Daoy (cell line): ENCODE measurements around the gene SLC16A12. TPM values are rescaled to one million over a fixed set of nuclear protein-coding genes. Genes with fewer than 3 reads are reported as not detected.
"Not testable (repeated sequence)": the region's sequence is repeated elsewhere in the genome, so short reads cannot be mapped to it uniquely, and the experiment has no call there.

ENCODE experiments used
- DNase-seq: peaks from one replicate; pipeline ENCODE4 v3.0.0-alpha.2; 2015; ENCODE audit warnings: low read depth
- total RNA-seq: library from RNA; depleted of rRNA; stranded (reverse); fragments of >200 nt; shearing (Covaris generic); gene quantifications from 2 replicates; pipeline ENCODE4 v1.2.3, GENCODE V29; 2014

SLC16A12 gene
- total RNA-seq, 1 experiment from 2014 or later = 0.06 TPM

DNA sequence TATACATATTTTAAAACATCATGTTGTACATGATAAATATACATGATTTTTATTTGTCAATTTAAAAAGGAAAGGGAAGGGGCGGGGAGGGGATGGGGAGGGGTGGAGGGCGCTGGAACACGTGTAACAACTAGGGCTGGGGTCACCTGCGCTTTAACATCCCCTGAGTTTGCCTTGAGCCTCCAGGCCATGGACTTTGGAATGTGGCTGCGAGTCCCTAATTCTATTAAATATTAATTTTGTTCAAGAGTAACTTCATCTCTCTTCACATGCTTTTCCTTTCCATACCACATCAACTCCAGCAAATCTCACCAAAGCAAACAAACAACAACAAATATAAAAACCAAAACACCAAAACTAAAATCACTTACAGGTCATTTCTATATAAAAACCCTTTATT, 110.4 kb downstream of the SLC16A12 start:
- no peak for DNase-seq

DNA sequence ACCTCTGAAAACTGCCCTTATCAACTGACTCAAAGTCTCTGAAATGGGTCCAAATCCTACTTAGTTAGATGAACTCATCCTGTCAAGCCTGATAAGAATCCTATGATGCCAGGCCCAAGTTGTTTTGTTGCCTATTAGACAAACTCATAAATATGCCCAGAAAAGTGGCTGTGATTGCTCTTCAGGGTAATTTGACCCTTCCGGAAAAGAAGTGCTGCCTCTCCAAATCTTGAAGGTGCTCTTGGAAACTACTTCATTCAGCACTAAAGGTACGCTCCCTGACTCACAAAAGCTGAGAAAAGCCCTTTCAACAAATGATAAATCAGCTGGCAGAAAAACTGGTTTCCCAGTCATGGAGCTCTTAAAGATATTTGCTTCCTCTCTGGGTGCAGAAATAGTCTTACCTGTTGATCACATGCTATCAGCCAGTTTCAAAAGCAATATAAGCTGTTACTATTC, 114.3 kb downstream of the SLC16A12 start:
- no peak for DNase-seq

DNA sequence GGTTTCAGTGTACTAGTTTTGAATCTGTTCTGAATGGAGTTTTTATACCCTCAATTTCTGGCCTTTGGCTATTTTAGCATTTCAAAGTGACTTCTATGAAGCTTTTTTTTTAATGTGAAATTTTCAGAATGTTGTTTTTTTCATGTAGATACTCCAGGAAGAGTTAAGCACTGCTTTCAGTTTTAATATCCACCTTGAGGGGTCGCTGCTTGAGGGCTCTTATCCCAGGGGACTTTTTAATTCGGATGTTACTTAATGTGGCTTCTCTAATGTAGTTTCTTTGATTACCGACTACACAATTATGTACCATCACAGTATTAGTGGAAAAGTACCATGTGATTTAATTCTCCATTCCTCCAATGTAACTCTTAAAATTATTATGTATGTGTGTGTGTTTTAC, 115.8 kb downstream of the SLC16A12 start:
- DNase-seq = no peak

DNA sequence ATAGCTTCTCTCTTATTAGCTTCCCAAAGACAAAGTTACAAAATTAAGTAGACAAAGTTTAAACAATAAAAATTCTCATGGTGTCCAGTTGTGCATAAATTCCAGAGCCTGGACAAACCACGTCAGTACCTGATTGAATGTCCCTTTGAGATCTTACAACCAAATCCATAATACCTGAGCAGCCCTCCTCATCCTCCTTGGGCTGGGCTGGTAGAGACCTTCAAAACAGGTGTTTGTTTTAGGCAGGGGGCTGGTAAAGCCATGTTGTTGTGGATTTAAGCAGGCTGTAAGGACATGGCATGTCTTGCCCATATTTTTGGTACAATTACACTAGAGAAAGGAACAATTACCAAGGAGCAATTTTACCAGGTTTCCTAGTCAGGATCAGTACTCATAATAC, 118.9 kb downstream of the SLC16A12 start:
- no peak for DNase-seq

DNA sequence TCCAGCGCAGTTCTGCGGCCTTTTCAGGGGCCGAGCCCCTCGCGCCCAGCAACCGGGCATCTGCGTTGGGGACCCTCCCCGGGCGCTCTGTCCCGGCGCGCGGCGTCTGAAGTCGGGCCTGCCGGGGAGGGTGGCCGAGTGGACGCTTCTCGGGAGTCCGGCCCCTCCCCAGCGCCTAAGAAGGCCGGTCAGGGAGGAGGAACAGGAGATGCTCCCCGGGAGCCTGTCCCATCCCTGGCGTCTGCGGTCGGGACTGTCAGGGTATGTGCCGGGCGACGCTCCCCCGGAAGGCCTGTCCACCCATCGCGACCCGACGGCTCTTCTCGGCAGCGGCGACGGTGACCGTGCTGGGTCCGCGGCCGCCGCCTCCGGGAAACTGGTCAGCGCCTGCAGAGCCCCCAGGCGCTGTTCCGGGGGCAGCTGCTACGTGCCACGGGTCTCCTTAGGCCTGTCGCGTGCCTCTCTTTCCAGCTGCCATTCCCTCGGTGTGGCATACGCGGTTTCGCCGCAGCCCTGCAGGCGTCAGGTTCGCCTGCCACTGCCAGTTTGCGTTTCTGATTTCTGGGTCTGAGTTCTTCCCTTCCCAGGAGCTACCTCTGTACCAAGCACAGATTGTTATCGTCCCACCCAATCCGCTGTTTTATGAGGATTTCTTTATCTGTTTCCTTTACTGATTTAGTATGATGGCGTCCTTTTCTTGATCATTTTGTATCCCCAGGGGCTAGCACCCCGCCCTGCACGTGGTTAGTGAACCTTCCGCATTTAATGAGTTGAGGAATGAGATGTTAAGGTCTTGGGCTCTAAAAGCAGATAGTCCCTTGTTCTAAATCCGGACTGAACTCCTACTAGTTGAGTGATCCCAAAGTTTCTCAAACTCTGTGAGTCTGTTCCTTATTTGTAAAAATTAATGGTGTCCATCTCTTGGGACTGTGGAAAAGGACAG, 120.2 kb downstream of the SLC16A12 start:
- DNase-seq = peak; percentile 34

DNA sequence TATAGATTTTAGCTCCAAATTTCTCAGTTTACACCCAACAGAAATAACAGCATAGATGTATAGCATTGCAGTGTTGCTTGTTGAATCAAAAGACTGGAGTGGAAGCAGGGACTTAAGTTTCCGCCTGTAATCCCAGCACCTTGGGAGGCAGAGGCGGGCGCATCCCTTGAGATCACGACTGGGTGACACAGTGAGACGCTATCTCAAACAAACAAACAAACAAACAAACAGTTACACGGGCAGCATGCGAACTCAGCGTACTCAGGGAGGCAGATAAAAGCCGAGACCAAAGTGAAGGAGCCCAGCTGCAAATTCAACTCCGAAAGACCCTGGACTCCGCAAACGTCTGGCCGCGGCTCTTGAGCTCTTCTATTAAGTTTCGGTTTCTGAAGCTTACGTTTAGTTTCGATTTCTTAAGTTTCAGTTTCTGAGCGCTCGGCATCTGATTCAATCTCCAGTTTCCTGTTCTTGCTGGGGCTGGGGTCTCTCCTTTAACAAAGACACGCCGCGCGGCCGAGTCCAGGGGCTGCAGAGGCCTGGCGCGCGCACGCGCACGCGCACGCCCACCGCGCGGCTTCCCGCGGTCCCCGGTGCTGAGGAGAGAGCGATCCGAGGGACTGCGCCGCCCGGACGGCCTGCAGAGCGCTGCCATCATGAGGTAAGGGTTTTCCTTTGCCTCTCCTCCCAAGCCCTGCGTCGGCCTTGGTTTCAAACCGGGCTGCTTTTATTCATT, 121.1 kb downstream of the SLC16A12 start, which contains the start of gene IFIT5:
Gene IFIT5, plus strand, starts transcription at position 423 of the 733 bp plus-strand sequence. Its CDS starts 231 bp downstream, at position 654.
- DNase-seq = peak; percentile 76

DNA sequence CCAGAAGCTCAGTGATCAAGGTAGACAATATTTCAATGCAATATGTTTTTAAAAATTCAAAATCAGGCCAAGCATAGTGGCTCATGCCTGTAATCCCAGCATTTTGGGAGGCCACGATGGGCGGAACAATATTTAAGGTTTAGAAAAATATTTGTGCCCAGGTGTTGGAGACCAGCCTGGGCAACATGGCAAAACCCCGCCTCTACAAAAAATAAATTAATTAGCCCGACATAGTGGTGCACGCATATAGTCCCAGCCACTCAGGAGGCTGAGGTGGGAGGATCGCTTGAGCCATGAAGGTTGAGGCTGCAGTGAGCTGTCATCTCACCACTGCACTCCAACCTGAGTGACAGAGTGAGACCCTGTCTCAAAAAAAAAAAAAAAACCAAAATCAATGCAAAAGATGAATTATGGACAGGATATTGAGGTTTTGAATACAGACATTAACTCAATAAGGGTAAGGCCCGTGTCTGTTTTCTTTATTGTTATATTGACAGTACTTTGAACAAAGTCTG, 121.9 kb downstream of the SLC16A12 start:
- no peak for DNase-seq

DNA sequence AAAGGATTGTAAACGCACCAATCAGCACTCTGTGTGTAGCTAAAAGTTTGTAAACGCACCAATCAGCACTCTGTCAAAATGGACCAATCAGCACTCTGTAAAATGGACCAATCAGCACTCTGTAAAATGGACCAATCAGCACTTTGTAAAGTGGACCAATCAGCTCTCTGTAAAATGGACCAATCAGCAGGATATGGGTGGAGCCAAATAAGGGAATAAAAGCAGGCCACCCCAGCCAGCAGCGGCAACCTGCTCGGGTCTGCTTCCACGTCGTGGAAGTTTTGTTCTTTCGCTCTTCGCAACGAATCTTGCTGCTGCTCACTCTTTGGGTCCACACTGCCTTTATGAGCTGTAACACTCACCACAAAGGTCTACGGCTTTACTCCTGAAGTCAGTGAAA, 123.1 kb downstream of the SLC16A12 start:
- DNase-seq = not testable (repeated sequence)

DNA sequence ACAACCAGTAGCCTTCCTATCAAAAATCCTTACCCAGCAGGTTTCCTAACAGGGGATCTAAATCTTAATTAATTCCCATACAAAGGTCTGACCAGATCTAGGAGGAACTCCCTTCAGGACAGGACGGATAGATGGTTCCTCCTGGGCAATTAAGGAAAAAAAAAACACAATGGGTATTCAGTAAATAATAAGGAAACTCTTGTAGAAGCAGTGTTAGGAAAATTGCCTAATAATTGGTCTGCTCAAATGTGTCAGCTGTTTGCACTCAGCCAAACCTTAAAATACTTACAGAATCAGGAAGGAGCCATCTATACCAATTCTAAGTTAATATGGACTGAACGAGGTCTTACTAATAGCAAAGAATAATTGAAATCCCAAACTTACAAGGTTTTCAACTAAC, 124.3 kb downstream of the SLC16A12 start:
- not testable (repeated sequence) for DNase-seq

DNA sequence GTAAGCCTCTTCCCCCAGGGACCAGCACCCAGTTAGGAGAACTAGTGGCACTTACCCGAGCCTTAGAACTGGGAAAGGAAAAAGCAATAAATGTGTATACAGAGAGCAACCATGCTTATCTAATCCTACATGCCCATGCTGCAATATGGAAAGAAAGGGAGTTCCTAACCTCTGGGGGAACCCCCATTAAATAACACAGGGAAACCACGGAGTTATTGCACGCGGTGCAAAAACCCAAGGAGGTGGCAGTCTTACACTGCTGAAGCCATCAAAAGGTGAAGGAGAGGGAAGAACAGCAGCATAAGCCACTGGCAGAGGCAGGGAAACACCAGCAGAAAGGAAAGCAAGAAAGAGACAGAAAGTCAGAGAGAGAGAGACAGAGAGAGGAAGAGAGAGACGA, 124.8 kb downstream of the SLC16A12 start:
- not testable (repeated sequence) for DNase-seq

DNA sequence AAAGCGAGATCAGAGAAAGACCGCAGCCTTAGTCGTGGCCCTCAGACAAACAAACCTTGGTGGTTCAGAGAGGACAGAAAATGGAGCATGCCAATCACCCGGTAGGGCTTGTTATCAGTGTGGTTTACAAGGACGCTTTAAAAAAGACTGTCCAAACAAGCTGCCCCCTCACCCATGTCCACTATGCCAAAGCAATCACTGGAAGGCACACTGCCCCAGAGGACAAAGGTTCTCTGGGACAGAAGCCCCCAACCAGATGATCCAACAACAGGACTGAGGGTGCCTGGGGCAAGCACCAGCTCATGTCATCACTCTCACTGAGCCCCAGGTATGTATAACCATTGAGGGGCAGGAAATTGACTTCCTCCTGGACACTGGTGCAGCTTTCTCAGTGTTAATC, 126.1 kb downstream of the SLC16A12 start:
- not testable (repeated sequence) for DNase-seq

DNA sequence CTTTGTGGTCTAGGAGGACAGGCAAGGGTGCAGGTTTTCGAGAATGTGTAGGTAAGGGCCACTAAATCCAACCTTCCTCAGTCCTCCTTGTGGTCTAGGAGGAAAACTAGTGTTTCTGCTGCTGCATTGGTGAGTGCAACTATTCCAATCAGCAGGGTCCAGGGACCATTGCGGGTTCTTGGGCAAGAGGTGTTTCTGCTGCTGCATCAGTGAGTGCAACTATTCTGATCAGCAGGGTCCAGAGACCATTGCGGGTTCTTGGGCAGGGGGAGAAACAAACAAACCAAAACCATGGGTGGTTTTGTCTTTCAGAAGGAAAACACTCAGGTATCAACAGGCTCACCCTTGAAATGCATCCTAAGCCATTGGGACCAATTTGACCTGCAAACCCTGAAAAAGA, 127.6 kb downstream of the SLC16A12 start:
- DNase-seq = not testable (repeated sequence)

DNA sequence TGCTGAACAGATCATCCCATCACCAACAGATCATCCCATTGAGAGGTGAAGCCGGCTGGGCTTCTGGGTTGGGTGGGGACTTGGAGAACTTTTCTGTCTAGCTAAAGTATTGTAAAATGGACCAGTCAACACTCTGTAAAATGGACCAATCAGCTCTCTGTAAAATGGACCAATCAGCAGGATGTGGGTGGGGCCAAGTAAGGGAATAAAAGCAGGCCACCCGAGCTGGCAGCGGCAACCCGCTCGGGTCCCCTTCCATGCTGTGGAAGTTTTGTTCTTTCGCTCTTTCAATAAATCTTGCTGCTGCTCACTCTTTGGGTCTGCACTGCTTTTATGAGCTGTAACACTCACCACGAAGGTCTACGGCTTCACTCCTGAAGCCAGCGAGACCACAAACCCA, 129.2 kb downstream of the SLC16A12 start:
- not testable (repeated sequence) for DNase-seq

DNA sequence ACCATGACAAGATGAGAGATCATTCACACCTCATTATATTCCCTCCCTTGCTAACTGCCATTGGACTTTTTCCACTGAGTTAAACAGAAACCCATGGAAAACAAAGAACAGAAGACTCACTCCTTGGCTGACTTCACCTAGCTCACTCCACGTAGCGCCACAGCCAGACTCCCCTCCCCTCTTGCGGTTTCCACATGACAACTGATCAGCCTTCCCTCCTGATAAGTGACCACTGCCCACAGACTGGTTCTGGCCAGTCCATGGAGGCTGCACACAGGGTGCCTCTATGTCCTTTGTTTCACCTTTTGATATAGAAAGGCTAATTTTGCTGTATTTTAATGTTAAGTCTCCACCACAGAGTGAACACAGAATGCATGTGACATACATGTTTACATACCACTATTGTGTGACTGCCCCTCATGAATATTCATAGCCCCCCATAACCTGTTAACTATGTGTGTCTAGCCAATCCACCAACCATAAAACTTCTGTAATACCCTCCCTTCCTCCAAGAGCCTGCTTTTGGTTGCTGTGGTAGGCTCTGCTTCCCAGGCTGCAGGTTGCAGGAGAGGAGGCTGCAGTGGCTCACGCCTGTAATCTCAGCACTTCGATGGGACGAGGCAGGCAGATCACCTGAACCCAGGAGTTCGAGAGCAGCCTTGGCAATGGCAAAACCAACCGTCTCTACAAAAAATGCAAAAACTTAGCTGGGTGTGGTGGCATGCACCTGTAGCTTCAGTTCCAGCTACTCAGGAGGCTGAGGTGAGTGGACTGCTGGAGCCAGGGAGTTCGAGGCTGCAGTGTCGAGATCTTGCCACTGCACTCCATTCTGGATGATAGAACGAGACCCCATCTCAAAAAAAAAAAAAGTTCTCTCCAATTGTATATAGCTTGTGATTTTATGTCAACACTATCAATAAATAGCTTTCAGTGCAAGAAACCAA, 131.0 kb downstream of the SLC16A12 start:
- peak; percentile 16 for DNase-seq

DNA sequence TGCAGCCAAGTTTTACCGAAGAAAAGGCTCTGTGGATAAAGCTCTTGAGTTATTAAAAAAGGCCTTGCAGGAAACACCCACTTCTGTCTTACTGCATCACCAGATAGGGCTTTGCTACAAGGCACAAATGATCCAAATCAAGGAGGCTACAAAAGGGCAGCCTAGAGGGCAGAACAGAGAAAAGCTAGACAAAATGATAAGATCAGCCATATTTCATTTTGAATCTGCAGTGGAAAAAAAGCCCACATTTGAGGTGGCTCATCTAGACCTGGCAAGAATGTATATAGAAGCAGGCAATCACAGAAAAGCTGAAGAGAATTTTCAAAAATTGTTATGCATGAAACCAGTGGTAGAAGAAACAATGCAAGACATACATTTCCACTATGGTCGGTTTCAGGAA, 132.4 kb downstream of the SLC16A12 start:
- no peak for DNase-seq

DNA sequence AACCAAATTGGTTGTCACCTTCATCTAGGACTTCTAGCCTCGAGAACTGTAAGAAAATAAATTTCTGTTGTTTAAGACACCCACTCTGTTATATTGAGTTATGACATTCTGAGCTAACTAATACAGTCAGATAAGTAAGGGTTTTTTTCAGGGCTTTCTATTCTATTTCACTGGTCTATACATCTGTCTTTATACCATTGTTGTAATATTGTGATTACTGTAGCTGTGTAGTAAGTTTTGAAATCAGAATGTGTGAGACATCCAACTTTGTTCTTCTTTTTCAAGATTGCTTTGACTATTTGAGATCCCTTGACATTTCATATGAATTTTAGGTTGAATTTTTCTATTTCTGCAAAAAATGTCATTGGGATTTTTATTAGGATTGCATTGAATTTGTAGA, 135.4 kb downstream of the SLC16A12 start:
- DNase-seq = no peak

DNA sequence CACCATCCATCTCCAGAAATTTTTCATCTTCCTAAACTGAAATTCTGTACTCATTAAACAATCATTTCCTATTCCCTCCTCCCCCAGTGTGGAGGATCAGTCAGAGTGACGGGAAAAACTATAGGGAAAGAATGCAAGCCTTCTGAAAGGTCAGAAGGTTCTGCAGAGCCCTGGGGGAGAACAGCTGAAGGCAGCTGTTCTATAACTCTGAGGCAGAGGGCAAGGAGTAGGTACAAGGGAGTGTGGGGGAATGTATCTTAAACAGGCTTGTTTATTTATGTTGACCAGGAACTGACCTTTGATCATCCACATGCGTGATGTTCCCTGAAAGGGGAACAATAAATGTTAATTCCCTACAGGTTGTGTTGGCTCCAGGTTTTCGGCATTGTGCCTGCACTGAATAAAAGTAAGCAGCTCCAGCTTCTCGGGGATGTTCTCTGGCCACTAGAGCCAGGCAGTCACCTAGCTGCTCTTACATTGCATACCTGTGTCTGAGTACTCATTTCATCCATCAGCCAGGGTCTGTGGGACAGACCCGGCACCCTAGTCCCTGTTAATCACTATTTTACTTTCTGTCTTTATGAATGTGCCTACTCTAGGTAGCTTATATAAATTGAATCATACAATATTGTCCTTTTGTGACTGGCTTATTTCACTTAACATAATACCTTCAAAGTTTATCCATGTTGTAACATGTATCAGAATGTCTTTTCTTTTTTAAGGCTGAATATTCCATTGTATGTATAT, 137.2 kb downstream of the SLC16A12 start:
- no peak for DNase-seq

DNA sequence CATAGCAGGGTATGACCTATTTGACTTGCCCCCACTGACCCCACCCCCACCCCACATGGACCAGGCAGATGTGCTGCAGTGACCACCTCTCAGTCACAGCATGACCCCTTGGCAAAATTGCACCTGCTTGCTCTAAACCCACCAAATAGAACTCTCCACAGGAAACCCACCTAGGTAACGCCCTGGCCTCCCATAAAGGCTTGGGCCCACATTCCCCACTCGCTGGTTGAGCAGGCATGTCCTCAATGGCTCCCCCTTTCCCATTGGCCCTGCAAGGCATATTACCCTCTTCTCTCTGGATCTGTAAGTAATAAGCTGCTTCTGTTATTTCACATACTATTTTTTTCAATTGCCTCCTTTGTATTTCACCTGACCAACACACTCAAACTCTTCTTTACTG, 140.3 kb downstream of the SLC16A12 start:
- DNase-seq = no peak

DNA sequence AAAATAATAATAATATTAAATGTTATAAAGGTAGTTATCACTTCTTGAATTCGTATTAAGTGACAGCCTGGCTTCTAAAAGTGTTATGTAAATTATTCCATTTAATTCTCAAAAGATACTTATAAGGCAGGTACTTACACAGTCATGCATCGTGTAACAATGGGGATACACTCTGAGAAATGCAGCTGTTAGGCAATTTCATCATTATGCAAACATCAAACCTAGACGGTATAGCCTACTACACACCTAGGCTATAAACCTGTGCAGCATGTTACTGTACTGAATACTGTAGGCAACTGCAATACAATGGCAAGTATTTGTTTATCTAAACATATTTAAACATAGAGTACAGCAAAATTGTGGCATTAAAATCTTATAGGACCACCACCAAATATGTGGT, 141.5 kb downstream of the SLC16A12 start:
- no peak for DNase-seq

DNA sequence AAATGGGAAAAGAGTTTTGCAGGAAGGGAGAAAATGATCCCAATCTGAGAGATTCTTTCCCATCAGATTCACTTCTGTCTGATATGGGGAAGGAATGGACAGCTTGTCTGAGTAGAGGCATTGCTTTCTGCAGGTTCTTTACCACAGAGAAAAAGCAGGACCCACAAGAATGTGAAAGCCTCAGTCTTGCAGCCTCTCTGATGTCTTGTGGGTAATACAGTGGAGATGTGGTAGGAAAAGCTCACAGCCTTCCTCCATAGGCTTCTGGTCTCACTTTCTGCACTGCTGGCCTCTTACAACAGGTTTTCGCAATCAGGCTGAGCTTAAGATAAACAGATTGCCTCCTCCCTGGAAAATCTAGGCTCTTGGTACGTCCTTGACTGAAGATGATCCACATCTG, 142.4 kb downstream of the SLC16A12 start:
- DNase-seq = no peak
